Tibial nerve (tissue), 4 donors: ENCODE results near the gene ESRRB. TPM values are rescaled to one million over a fixed set of nuclear protein-coding genes. Genes with fewer than 3 reads are reported as not detected.

Experiments used
- DNase-seq, 2 donors: peaks; one replicate each; pipeline ENCODE4 v3.0.0-alpha.2; 2019; ENCODE audit warnings: low spot score in 2 of 2
- H3K27ac ChIP-seq, 4 donors: fragments of 200-600 bp; sonication (generic) in 3 of 4; one replicate each; pipeline ENCODE4 v1.5.1; 2017 to 2019; ENCODE audit warnings: mild to moderate bottlenecking in 1 of 4
- H3K27me3 ChIP-seq, 2 donors: fragments of 200-600 bp; sonication (generic) in 1 of 2; one replicate each; pipeline versions ENCODE4 v1.5.1 to v1.6.0; 2017 to 2019
- H3K36me3 ChIP-seq, 3 donors: fragments of 200-600 bp; sonication (generic); one replicate each; pipeline ENCODE4 v1.5.1; 2018 to 2019
- H3K4me1 ChIP-seq, 4 donors: fragments of 200-600 bp; sonication (generic) in 3 of 4; one replicate each; pipeline ENCODE4 v1.5.1; 2017 to 2019
- H3K4me3 ChIP-seq, 4 donors: fragments of 200-600 bp; sonication (generic) in 3 of 4; one replicate each; pipeline ENCODE4 v1.5.1; 2017 to 2019; ENCODE audit warnings: mild to moderate bottlenecking in 1 of 4, moderate library complexity in 1 of 4
- H3K9me3 ChIP-seq, 4 donors: fragments of 200-600 bp; sonication (generic) in 3 of 4; one replicate each; pipeline ENCODE4 v1.5.1; 2017 to 2019
- EP300 ChIP-seq, 2 donors: sonication (generic); formaldehyde crosslinking; IDR thresholded peaks; one replicate each; pipeline ENCODE4 v1.6.1; 2017; ENCODE audit warnings: antibody characterized with exemption in 2 of 2, mild to moderate bottlenecking in 1 of 2
- POLR2A ChIP-seq, 2 donors: fragments of 450-650 bp; IDR thresholded peaks; one replicate each; pipeline ENCODE4 v1.6.1; 2017; ENCODE audit warnings: antibody characterized with exemption in 2 of 2, mild to moderate bottlenecking in 2 of 2, moderate library complexity in 2 of 2
- WGBS, 2 donors: methylation state at CpG; one replicate each; pipeline ENCODE4 v1.1.5; 2018; 5-methylcytosine and 5-hydroxymethylcytosine counted together
- total RNA-seq, 4 donors: library from RNA; depleted of rRNA; stranded (reverse); fragments of >200 nt; gene quantifications; one replicate each; pipeline ENCODE4 v1.1.0, GENCODE V29; 2016
- TF ChIP-seq, protein P1 (sequence below), 5 experiments: fragments of 200-600 bp in 3 of 5; fragments of 450-650 bp in 2 of 5; sonication (generic) in 3 of 5; IDR thresholded peaks; one replicate each; pipeline ENCODE4 v1.5.1; 2016 to 2019; ENCODE audit warnings: antibody characterized with exemption in 5 of 5, mild to moderate bottlenecking in 3 of 5, moderate library complexity in 2 of 5

The ESRRB gene
- total RNA-seq, 4 donors from 2014 or later = 0.87 to 1.5 TPM; not detected in 2

DNA sequence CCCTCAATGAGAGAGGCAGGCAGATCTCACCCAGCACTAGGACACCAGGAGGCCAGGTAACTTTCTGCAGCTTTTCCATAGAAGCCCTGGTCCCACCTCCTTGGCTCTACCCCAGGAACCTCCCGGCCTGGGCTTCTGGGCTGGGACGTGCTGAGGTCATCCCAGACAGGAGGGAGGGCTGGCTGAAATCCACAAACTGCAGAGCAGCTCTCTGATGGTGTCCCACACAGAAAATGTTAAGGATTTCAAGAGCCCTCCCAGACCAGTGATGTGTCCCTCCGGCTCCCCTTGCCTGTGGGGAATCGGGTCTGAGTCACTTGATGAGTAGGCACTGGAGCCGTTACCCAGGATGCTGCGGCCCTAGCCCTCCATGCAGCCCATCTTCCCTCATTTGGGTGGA lies 124.1 kb downstream of the ESRRB start:
- H3K9me3 ChIP-seq = no peaks in the 10 kb centered on the region
- no peak for DNase-seq
- TF ChIP-seq EP300 (IDR thresholded peaks at IDR 0.05) (no peak), POLR2A (IDR thresholded peaks at IDR 0.05) (no peak)
- TF ChIP-seq, protein P1, sequence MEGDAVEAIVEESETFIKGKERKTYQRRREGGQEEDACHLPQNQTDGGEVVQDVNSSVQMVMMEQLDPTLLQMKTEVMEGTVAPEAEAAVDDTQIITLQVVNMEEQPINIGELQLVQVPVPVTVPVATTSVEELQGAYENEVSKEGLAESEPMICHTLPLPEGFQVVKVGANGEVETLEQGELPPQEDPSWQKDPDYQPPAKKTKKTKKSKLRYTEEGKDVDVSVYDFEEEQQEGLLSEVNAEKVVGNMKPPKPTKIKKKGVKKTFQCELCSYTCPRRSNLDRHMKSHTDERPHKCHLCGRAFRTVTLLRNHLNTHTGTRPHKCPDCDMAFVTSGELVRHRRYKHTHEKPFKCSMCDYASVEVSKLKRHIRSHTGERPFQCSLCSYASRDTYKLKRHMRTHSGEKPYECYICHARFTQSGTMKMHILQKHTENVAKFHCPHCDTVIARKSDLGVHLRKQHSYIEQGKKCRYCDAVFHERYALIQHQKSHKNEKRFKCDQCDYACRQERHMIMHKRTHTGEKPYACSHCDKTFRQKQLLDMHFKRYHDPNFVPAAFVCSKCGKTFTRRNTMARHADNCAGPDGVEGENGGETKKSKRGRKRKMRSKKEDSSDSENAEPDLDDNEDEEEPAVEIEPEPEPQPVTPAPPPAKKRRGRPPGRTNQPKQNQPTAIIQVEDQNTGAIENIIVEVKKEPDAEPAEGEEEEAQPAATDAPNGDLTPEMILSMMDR (IDR thresholded peaks at IDR 0.05) = no peak
- no peak overlapping the region for H3K4me3 ChIP-seq
- H3K4me1 ChIP-seq = no peaks in the 10 kb centered on the region
- H3K27ac ChIP-seq = no peak overlapping the region
- no peaks in the 10 kb centered on the region for H3K36me3 ChIP-seq
- H3K27me3 ChIP-seq = no peaks in the 10 kb centered on the region
- whole genome bisulfite sequencing, 2 donors = 41 to 45% methylated on average over 6 of the region's 6 CpGs

DNA sequence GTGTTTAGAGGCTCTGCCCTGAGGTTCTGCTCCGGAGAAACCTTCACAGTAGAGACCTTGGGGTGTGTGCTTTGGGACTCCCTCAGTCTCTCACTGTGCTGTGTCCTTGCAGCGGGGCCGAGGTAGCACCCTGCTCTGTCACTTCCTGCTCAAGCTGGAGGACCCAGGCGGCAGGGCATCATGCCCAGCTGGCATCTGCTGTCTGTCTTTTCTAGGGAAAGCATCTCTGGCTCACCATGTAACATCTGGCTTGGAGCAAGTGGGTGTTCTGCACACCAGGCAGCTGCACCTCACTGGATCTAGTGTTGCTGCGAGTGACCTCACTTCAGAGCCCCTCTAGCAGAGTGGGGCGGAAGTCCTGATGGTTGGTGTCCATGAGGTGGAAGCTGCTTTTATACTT lies 124.5 kb downstream of the ESRRB start:
- Histone ChIP-seq H3K27me3 (no peaks in the 10 kb centered on the region), H3K36me3 (no peaks in the 10 kb centered on the region), H3K27ac (no peak overlapping the region), H3K9me3 (no peaks in the 10 kb centered on the region), H3K4me3 (no peak overlapping the region), H3K4me1 (no peaks in the 10 kb centered on the region)
- 79 to 80% methylated on average over 6 of the region's 6 CpGs for WGBS, 2 donors
- TF ChIP-seq POLR2A (IDR thresholded peaks at IDR 0.05) = no peak
- no peak for TF ChIP-seq EP300 (IDR thresholded peaks at IDR 0.05)
- TF ChIP-seq, protein P1 (IDR thresholded peaks at IDR 0.05) = no peak
- DNase-seq = no peak

DNA sequence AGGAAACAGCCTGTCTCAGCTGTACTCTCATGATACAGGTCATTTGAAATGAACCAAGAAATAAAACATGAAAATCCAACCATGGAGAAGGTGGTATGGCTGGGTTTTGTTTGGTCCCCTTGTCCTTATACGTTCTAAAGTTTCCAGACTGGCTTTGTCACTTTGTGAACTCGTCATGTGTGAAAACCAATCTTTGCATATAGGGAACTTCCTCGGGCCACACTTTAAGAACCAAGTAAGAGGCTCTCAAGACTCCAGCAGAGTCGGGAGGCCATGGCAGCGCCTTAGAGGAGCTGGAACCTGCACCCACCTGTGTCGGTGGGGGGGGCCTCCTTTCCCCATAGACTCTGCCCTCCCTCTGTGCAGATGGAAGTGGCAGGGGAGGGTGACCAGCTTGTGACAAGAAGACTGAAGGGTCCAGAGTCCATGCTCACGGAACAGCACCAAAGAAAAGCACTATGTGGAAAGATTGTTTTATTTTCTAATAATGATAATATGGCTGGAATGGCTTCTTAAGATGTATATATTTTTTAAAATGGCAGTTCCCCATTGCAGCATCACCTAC lies 125.3 kb downstream of the ESRRB start:
- 81 to 88% methylated on average over 7 of the region's 7 CpGs for WGBS, 2 donors
- H3K36me3 ChIP-seq = no peaks in the 10 kb centered on the region
- H3K4me1 ChIP-seq = no peaks in the 10 kb centered on the region
- H3K27me3 ChIP-seq = no peaks in the 10 kb centered on the region
- no peak overlapping the region for H3K4me3 ChIP-seq
- TF ChIP-seq POLR2A (IDR thresholded peaks at IDR 0.05) = no peak
- TF ChIP-seq, protein P1 (IDR thresholded peaks at IDR 0.05) = no peak
- no peak for TF ChIP-seq EP300 (IDR thresholded peaks at IDR 0.05)
- H3K27ac ChIP-seq = no peak overlapping the region
- no peaks in the 10 kb centered on the region for H3K9me3 ChIP-seq
- DNase-seq = no peak

- H3K4me1 ChIP-seq = no peaks in the 10 kb centered on the region
- DNase-seq = no peak
- H3K4me3 ChIP-seq = no peak overlapping the region
- H3K27ac ChIP-seq = no peak overlapping the region
- TF ChIP-seq, protein P1 (IDR thresholded peaks at IDR 0.05) = no peak
- no peak for TF ChIP-seq EP300 (IDR thresholded peaks at IDR 0.05)
- no peak for TF ChIP-seq POLR2A (IDR thresholded peaks at IDR 0.05)
- H3K36me3 ChIP-seq = no peaks in the 10 kb centered on the region
- WGBS, 2 donors = 90 to 92% methylated on average over 4 of the region's 4 CpGs
- H3K9me3 ChIP-seq = no peaks in the 10 kb centered on the region
- no peaks in the 10 kb centered on the region for H3K27me3 ChIP-seq
These were observed 126.3 kb downstream of the ESRRB start for GRCh38 chr14:76502219-76502618.

GRCh38 chr14:76502638-76503037 lies 126.7 kb downstream of the ESRRB start:
- TF ChIP-seq, protein P1 (IDR thresholded peaks at IDR 0.05) = no peak
- TF ChIP-seq POLR2A (IDR thresholded peaks at IDR 0.05) (no peak), EP300 (IDR thresholded peaks at IDR 0.05) (no peak)
- no peak overlapping the region for H3K4me3 ChIP-seq
- DNase-seq = no peak
- H3K27ac ChIP-seq = no peak overlapping the region
- no peaks in the 10 kb centered on the region for H3K9me3 ChIP-seq
- 80 to 87% methylated on average over 3 of the region's 3 CpGs for WGBS, 2 donors
- H3K4me1 ChIP-seq = no peaks in the 10 kb centered on the region
- H3K36me3 ChIP-seq = no peaks in the 10 kb centered on the region
- no peaks in the 10 kb centered on the region for H3K27me3 ChIP-seq
